ENCODE results near the gene NCBP2. TPM values are rescaled to one million over a fixed set of nuclear protein-coding genes. Genes with fewer than 3 reads are reported as not detected.
"Not testable (repeated sequence)": the region's sequence is repeated elsewhere in the genome, so short reads cannot be mapped to it uniquely, and the experiment has no call there.

NCBP2 gene
- polyA plus RNA-seq, 3 donors: 95.3 to 117 (median 95.7) TPM

GRCh38 chr3:196948442-196949284 is 6.3 kb upstream of the NCBP2 start:
- peak in 2 of 11 donors; percentile 27 to 46 for DNase-seq (ENCODE audit: extremely low read depth in 1 of 11, low read depth in 9 of 11, low spot score in 4 of 11)

GRCh38 chr3:196947860-196948441 is 5.6 kb upstream of the NCBP2 start:
- DNase-seq (ENCODE audit: extremely low read depth in 1 of 11, low read depth in 9 of 11, low spot score in 4 of 11): no peak

- DNase-seq (ENCODE audit: extremely low read depth in 1 of 11, low read depth in 9 of 11, low spot score in 4 of 11): no peak
Observed at GRCh38 chr3:196947136-196947859, 5.0 kb upstream of the NCBP2 start.

- not testable (repeated sequence) for DNase-seq (ENCODE audit: extremely low read depth in 1 of 11, low read depth in 9 of 11, low spot score in 4 of 11)
Observed at GRCh38 chr3:196944037-196944790, 1.9 kb upstream of the NCBP2 start.

DNA sequence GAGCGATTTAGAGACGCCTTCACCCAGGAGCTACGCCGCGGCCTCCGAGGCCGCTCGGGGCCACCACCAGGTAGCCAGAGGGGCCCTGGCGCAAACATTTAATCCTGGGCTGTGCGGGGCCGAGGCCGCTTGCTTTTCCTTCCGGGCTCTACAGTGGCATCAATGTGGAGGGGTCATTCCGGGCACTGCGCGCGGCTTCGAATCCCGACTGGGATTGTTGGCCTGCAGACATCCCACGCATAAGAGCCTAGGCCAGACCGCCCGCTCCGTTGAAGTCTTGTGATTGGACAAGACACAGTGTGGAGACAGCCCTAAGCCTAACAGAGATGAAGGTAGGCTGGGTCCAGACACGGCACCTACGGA is 568 bp upstream of the NCBP2 start:
- no peak for DNase-seq (ENCODE audit: extremely low read depth in 1 of 11, low read depth in 9 of 11, low spot score in 4 of 11)

- peak in 4 of 11 donors; percentile 23 to 37 (median 30) for DNase-seq (ENCODE audit: extremely low read depth in 1 of 11, low read depth in 9 of 11, low spot score in 4 of 11)
Observed at GRCh38 chr3:196941729-196942225, 551 bp downstream of the NCBP2 start.

GRCh38 chr3:196938576-196938975 is 3.8 kb downstream of the NCBP2 start:
- DNase-seq (ENCODE audit: extremely low read depth in 1 of 11, low read depth in 9 of 11, low spot score in 4 of 11): no peak

GRCh38 chr3:196938124-196938523 is 4.2 kb downstream of the NCBP2 start:
- no peak for DNase-seq (ENCODE audit: extremely low read depth in 1 of 11, low read depth in 9 of 11, low spot score in 4 of 11)

DNA sequence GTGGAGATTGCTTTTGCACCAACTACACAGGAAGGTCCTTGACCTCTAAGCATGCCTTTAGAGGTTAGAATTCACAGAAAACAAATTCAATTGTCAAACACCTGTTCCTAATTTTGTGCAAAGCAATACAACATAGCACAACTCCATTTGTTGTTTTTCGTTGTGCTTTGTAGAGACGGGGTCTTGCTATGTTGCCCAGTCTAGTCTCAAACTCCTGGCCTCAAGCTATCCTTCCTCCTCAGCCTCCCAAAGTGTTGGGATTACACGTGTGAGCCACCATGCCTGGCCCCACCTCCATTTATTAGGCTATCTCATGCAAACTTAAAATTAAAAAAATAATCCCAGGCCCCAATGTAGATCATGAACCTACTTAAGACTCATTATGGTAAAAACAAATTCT is 6.0 kb downstream of the NCBP2 start:
- DNase-seq (ENCODE audit: extremely low read depth in 1 of 11, low read depth in 9 of 11, low spot score in 4 of 11): no peak

- no peak for DNase-seq (ENCODE audit: extremely low read depth in 1 of 11, low read depth in 9 of 11, low spot score in 4 of 11)
Observed at GRCh38 chr3:196932600-196932999, 9.7 kb downstream of the NCBP2 start.

DNA sequence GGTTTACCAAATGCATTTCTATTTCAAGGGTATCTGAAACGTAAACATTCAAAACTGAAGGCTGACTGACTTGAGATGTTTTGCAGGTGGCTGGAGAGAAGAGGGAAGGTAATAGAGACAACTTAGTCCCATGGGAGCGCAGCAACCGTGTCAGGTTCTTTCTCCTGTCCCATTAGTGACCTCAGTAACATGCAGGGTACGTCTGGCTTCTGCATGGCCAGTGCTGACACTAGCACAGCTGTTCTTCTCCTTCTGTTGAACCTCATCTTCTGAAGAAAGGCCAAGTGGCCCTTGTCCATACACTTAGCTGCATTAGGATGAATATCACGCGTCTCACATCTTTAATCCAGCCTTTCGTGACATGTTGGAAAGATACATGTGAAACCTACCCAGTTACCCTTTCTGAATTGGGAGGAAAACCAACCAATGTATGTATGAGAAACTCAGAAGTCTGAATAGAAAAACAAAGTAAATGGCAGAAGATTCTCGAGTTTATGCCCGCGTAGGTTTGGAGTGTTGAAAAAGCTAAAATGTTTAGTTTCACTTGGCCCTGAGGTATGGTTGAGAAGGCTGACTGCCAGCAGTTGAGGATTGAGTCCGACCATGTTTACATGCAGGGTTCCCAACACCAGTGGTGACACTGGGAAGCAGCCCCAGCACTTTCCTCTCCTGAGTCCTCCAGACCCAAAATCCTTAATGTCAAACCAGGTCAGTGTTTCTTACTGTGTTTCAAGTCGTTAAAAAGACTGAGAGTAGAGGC is 10.3 kb downstream of the NCBP2 start:
- DNase-seq (ENCODE audit: extremely low read depth in 1 of 11, low read depth in 9 of 11, low spot score in 4 of 11): no peak

GRCh38 chr3:196931157-196931556 is 11.2 kb downstream of the NCBP2 start:
- no peak for DNase-seq (ENCODE audit: extremely low read depth in 1 of 11, low read depth in 9 of 11, low spot score in 4 of 11)

DNA sequence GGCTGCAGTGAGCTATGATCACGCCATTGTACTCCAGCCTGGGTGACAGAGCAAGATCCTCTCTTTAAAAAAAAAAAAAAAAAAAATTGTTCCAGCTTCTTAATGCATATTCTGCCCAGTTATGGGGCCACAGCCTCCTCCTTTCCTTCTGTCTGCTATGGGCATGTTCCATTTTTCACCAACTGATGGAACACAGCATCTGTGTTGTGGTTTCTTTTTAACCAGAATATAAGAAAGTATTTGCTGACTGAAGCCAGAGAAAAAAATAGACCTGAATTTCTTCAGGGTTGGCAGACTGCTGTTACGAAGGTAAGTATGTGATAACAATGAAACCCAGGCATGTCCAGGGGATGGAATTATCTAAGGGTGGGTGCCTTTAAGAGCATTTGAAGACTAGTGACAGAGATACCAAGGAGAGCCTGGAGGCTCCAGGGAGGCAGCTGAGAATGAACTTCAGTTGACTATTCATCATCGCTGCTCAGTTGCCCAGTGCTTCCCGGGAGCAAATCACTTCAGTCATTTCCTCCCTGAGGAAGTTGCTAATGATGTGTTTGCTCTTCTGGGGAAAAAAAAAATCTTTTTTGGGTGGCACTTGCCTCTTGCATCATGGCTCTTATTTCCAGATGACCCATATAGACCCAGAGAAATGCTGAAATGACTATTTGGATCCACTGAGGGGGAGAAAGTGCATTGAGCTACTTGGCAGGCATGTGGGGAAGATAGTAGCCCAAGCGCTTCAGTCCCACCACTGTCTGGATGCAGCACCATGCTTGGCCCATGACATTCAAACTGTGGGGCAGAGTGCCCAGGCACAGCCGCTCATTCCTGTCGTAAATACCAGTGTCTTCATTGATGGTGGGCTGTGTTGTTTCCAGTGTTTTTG is 14.5 kb downstream of the NCBP2 start:
- no peak for DNase-seq (ENCODE audit: extremely low read depth in 1 of 11, low read depth in 9 of 11, low spot score in 4 of 11)

GRCh38 chr3:196920733-196921132 is 21.6 kb downstream of the NCBP2 start:
- DNase-seq (ENCODE audit: extremely low read depth in 1 of 11, low read depth in 9 of 11, low spot score in 4 of 11): no peak

- DNase-seq (ENCODE audit: extremely low read depth in 1 of 11, low read depth in 9 of 11, low spot score in 4 of 11): no peak
Observed at GRCh38 chr3:196918968-196919367, 23.4 kb downstream of the NCBP2 start.

- no peak for DNase-seq (ENCODE audit: extremely low read depth in 1 of 11, low read depth in 9 of 11, low spot score in 4 of 11)
Observed at GRCh38 chr3:196916995-196917394, 25.3 kb downstream of the NCBP2 start.

- no peak for DNase-seq (ENCODE audit: extremely low read depth in 1 of 11, low read depth in 9 of 11, low spot score in 4 of 11)
Observed at GRCh38 chr3:196916221-196916620, 26.1 kb downstream of the NCBP2 start.

GRCh38 chr3:196915375-196915774 is 27.0 kb downstream of the NCBP2 start:
- DNase-seq (ENCODE audit: extremely low read depth in 1 of 11, low read depth in 9 of 11, low spot score in 4 of 11): no peak

Measured in renal cortex interstitium (tissue), 11 donors.